Pancreas (tissue), 10 donors: ENCODE data around the gene CTSW. TPM values are rescaled to one million over a fixed set of nuclear protein-coding genes. Genes with fewer than 3 reads are reported as not detected.

ENCODE experiments used
- ATAC-seq, 4 donors: fragments of 200-7000 bp; cut with Tn5 transposase; one replicate each; pipeline versions ENCODE4 v1.8.0 to v1.9.1; 2020; ENCODE audit warnings: mild to moderate bottlenecking in 4 of 4, moderate library complexity in 4 of 4
- DNase-seq, 6 donors: peaks; one replicate each; pipeline ENCODE4 v3.0.0-alpha.2; 2020
- FAIRE-seq: peaks from 2 replicates; lab custom pipeline; 2012; peaks lifted over from hg19 to GRCh38; lab: Jason Lieb, UNC
- H3K27ac ChIP-seq, 4 donors: fragments of 200-600 bp; sonication (generic); 1 replicate in 3 of 4; 2 replicates in 1 of 4; pipeline versions ENCODE4 v1.5.0 to v1.8.0; 2020
- H3K27me3 ChIP-seq, 4 donors: fragments of 200-600 bp; one replicate each; pipeline ENCODE4 v1.8.0; 2021
- H3K36me3 ChIP-seq, 3 donors: fragments of 200-600 bp; sonication (generic) in 1 of 3; one replicate each; pipeline versions ENCODE4 v1.5.0 to v1.8.0; 2020 to 2021
- H3K4me1 ChIP-seq, 3 donors: fragments of 200-600 bp; one replicate each; pipeline ENCODE4 v1.8.0; 2021
- H3K4me3 ChIP-seq, 4 donors: fragments of 200-600 bp; sonication (generic) in 2 of 4; one replicate each; pipeline versions ENCODE4 v1.5.0 to v1.8.0; 2020 to 2021
- H3K9me3 ChIP-seq, 4 donors: fragments of 200-600 bp; one replicate each; pipeline ENCODE4 v1.8.0; 2021
- WGBS, 2 donors: extraction: QIAGEN DNeasy Blood & Tissue Kit; methylation state at CpG; one replicate each; pipeline ENCODE4 v1.1.7; 2013; 5-methylcytosine and 5-hydroxymethylcytosine counted together
- intact Hi-C, 3 donors: fragments of 100-400 bp; cut with DNase I; formaldehyde crosslinking; loops; one replicate each; pipeline versions ENCODE4 v1.11.1 to v1.14.2; 2022
- polyA plus RNA-seq, 2 donors: library from polyadenylated mRNA; stranded (reverse); fragments of 200-250 nt; gene quantifications; one replicate each; pipeline ENCODE4 v1.2.3, GENCODE V29; 2013
- total RNA-seq, 6 donors: library from RNA; stranded (reverse); fragmentation: NEBNext Ultra II Directional in 4 of 6; extraction: Animal tissue kit (Norgen Biotek cat#: 25700) in 4 of 6; gene quantifications; one replicate each; pipeline versions ENCODE4 v1.2.1 to v1.2.4, GENCODE V29; 2021 to 2023
- TF ChIP-seq, protein P1 (sequence below), 4 donors: fragments of 200-600 bp; sonication (generic) in 3 of 4; IDR thresholded peaks; one replicate each; pipeline versions ENCODE4 v1.5.0 to v1.8.0; 2021; ENCODE audit warnings: antibody characterized with exemption in 4 of 4
- donor health status: healthy with polysubstance abuse.
- donor health status: DM: no; HTN: no; CAD: no; lungs with moderate emphysema.
- donor health status: DM: no; HTN: no; CAD: no.
- donor health status: control.
- donor health status: control.
- donor health status: Bipolar disorder and iron deficiency.
- donor health status: DM: yes; HTN: yes; CAD: no.
- donor health status: DM: no; HTN: no; CAD: no.
- donor health status: DM: no; HTN: no; CAD: no.
- donor health status: DM: yes; HTN: yes; CAD: no.

Gene CTSW
- total and polyA plus RNA-seq, 8 donors: 0.14 to 0.72 (median 0.46) TPM; not detected in 1

DNA sequence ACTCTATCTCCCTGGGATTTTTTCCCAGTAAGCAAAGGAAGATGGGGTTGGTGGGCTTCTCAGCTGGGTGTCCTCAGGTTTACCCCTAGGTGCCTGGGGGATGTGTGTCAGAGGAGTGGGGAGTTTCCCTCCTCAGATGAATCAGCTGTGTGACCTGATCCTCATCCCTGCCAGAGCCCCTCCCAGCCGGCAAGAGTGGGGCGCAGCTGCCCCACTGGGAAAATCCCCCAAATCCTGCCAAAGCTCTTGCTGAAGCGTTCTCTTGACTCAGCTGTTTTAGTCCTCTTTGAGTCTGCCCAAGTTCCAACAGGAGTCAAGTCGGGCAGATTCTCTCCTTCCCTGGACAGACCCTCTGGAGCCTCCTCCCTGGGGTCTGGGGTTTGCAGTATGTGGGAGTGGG, 33.2 kb downstream of the CTSW start:
- H3K4me3 ChIP-seq: no peak overlapping the region
- H3K27me3 ChIP-seq: no peaks in the 10 kb centered on the region
- FAIRE-seq (no peak), DNase-seq (no peak), ATAC-seq (no peak)
- peaks cover 0 to 16% (median 5%) of the 10 kb centered on the region in 3 donors for H3K4me1 ChIP-seq
- no peaks in the 10 kb centered on the region for H3K9me3 ChIP-seq
- TF ChIP-seq, protein P1, sequence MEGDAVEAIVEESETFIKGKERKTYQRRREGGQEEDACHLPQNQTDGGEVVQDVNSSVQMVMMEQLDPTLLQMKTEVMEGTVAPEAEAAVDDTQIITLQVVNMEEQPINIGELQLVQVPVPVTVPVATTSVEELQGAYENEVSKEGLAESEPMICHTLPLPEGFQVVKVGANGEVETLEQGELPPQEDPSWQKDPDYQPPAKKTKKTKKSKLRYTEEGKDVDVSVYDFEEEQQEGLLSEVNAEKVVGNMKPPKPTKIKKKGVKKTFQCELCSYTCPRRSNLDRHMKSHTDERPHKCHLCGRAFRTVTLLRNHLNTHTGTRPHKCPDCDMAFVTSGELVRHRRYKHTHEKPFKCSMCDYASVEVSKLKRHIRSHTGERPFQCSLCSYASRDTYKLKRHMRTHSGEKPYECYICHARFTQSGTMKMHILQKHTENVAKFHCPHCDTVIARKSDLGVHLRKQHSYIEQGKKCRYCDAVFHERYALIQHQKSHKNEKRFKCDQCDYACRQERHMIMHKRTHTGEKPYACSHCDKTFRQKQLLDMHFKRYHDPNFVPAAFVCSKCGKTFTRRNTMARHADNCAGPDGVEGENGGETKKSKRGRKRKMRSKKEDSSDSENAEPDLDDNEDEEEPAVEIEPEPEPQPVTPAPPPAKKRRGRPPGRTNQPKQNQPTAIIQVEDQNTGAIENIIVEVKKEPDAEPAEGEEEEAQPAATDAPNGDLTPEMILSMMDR (IDR thresholded peaks at IDR 0.05): no peak
- no peak overlapping the region for H3K27ac ChIP-seq
- H3K36me3 ChIP-seq: no peaks in the 10 kb centered on the region
- intact Hi-C loops: no loop called here
- WGBS, 2 donors: 52 to 58% methylated on average over 4 of the region's 4 CpGs

DNA sequence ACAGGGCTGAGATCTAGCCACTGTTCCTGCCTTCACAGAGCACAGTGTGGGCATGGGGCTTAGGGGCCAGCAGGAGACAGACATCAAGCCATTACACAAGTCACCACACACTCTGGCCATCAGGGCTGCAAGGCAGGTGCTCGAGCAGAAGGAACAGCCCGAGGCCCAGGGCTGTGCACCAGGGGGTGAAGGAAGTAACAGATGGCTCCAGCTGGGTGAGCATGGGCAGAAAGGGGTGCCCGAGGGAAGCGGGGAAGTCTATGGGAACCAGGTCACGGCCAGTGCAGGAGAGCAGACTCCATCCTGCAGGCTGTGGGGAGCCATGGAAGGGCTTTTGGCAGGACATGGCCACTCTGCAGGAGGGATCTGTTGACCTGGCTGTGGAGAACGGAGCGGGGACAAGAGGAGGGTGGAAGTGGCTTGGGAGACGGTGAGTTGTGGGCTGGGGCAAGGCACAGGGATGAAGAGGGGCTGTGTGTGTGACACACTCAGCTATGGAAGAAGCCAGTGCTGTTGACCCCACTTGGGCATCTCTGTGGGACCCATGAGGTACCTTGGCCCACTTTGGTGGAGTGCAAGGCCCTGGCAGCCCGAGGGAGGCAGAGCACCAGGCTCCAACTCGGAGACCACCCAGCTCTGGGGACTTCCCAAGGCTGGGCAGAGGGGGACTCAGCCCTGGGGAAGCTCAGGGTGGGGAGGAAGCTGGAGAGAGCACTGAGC, 35.6 kb downstream of the CTSW start:
- Histone ChIP-seq H3K27me3 (no peaks in the 10 kb centered on the region), H3K9me3 (no peaks in the 10 kb centered on the region), H3K27ac (peak overlapping the region in 1 of 4 donors; percentile 37), H3K4me1 (peaks cover 0 to 21% (median 6%) of the 10 kb centered on the region in 3 donors), H3K4me3 (no peak overlapping the region), H3K36me3 (no peaks in the 10 kb centered on the region)
- intact Hi-C loops: no loop called here
- DNase-seq: no peak
- no peak for FAIRE-seq
- TF ChIP-seq, protein P1 (IDR thresholded peaks at IDR 0.05): no peak
- no peak for ATAC-seq
- WGBS, 2 donors: 60 to 82% methylated on average over 10 of the region's 10 CpGs

DNA sequence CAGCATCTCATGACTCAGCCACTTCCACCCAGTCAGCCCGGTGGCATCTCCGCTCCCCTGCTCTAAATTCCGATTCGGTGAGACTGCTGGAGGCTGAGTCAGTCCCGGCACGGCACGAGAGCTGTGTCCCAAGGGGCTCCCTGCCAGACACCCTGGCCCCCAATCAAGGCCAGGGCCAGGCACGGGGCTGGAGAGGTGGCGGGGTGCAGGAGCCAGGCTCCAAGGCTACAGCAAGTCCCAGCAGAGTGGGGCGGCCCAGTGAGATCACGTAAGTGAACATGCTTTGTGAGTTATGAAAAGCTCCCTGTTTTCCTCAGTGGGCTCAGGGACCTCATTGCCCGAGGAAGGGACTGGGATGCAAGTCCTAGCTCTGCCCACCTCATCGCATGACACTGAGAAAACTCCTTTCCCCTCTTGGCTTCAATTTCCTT, 36.2 kb downstream of the CTSW start:
- intact Hi-C loops: no loop called here
- no peak for FAIRE-seq
- 47 to 57% methylated on average over 13 of the region's 13 CpGs for WGBS, 2 donors

DNA sequence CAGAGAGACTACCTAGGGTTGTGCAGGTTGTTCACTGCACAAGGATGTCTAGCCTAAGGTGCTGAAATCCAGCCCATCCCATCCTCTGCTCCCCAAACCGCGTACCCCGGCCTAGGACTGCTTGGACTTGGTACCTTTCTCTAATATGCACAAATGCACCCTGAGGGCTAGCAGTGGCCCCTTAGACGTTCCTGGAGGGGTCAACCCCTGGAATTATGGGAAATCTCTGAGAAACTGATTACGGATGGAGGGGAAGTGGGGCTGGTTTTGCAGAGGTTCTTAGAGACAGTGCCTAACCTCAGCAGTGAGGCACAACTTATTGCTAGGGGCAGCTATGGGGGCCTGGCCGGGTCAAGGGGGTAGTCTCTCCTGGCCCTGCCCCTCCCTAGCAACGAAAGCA, 36.8 kb downstream of the CTSW start:
- TF ChIP-seq, protein P1 (IDR thresholded peaks at IDR 0.05): no peak
- H3K9me3 ChIP-seq: no peaks in the 10 kb centered on the region
- ATAC-seq (no peak), FAIRE-seq (no peak), DNase-seq (no peak)
- H3K27ac ChIP-seq: peak overlapping the region in 1 of 4 donors; percentile 23
- no peaks in the 10 kb centered on the region for H3K36me3 ChIP-seq
- intact Hi-C loops: no loop called here
- H3K4me3 ChIP-seq: no peak overlapping the region
- H3K27me3 ChIP-seq: no peaks in the 10 kb centered on the region
- H3K4me1 ChIP-seq: peaks cover 0 to 25% (median 12%) of the 10 kb centered on the region in 3 donors
- 77 to 80% methylated on average over 7 of the region's 7 CpGs for WGBS, 2 donors

More for the DNA sequence above, 36.2 kb downstream of the CTSW start:
- Histone ChIP-seq H3K36me3 (no peaks in the 10 kb centered on the region), H3K27ac (peak overlapping the region in 2 of 4 donors; percentile 23 to 37), H3K9me3 (no peaks in the 10 kb centered on the region), H3K27me3 (no peaks in the 10 kb centered on the region), H3K4me1 (peaks cover 0 to 25% (median 12%) of the 10 kb centered on the region in 3 donors), H3K4me3 (no peak overlapping the region)
- TF ChIP-seq, protein P1 (IDR thresholded peaks at IDR 0.05): no peak
- ATAC-seq (peak in 2 of 4 donors; percentile 3 to 9), DNase-seq (peak in 5 of 6 donors; percentile 46 to 78 (median 61))

DNA sequence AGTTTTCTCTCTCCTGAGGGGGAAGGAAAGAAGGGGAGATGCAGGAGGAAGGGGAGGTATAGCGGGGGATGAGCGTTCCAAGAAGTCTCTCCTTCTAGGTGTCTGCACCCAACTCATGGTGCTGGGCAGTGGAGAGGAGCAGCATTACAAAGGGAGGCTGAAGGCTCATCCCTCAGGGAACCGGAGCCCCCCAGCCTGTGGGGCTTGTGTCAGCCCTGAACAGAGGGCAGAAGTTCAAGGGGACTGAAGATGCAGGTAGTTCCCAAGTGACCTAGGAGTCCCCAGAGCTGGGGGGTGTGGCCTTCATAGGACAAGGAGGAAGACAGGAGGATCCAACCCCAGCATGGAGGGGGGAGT, 37.4 kb downstream of the CTSW start:
- no peak for ATAC-seq
- WGBS, 2 donors: 89 to 97% methylated on average over 3 of the region's 3 CpGs
- H3K27me3 ChIP-seq: no peaks in the 10 kb centered on the region
- no peaks in the 10 kb centered on the region for H3K36me3 ChIP-seq
- H3K4me1 ChIP-seq: peaks cover 0 to 25% (median 12%) of the 10 kb centered on the region in 3 donors
- intact Hi-C loops: no loop called here
- no peak overlapping the region for H3K4me3 ChIP-seq
- H3K27ac ChIP-seq: no peak overlapping the region
- no peak for DNase-seq
- TF ChIP-seq, protein P1 (IDR thresholded peaks at IDR 0.05): no peak
- no peak for FAIRE-seq
- H3K9me3 ChIP-seq: no peaks in the 10 kb centered on the region
